K562 (cell line): ENCODE results near the gene HMCN2.

ENCODE experiments used
- BRD9 ChIP-seq: fragments of 450-650 bp; IDR thresholded peaks from 2 replicates; pipeline ENCODE4 v1.6.1; 2018; ENCODE audit warnings: low read depth; ENCODE audit not compliant: partially characterized antibody
- HDAC1 ChIP-seq, 2 experiments: fragments of 450-650 bp; IDR thresholded peaks; 2 replicates each; pipeline ENCODE4 v1.6.1; 2016 to 2017; ENCODE audit warnings: inconsistent platforms in 1 of 2, mild to moderate bottlenecking in 1 of 2, moderate library complexity in 1 of 2
- NCOA2 ChIP-seq, 2 experiments: fragments of 450-650 bp; IDR thresholded peaks; 2 replicates each; pipeline ENCODE4 v1.6.1; 2018; ENCODE audit warnings: mild to moderate bottlenecking in 2 of 2, moderate library complexity in 1 of 2; ENCODE audit not compliant: partially characterized antibody in 2 of 2
- POLR2AphosphoS5 ChIP-seq: IDR thresholded peaks from 2 replicates; pipeline ENCODE4 v1.6.1; 2011; ENCODE audit warnings: mild to moderate bottlenecking, low read depth, low read length, moderate library complexity; ENCODE audit not compliant: control insufficient read depth, insufficient read depth
- TF ChIP-seq, protein P1 (sequence below): fragments of 200-600 bp; sonication (generic); IDR thresholded peaks from one replicate; pipeline ENCODE4 v1.6.1; 2012; ENCODE audit warnings: mild to moderate bottlenecking, low read depth, low read length, inconsistent platforms

- no peak for TF ChIP-seq HDAC1 (IDR thresholded peaks at IDR 0.05)
- no peak for TF ChIP-seq NCOA2 (IDR thresholded peaks at IDR 0.05; ENCODE audit: partially characterized antibody in 2 of 2)
- no peak for TF ChIP-seq POLR2AphosphoS5
- TF ChIP-seq, protein P1, sequence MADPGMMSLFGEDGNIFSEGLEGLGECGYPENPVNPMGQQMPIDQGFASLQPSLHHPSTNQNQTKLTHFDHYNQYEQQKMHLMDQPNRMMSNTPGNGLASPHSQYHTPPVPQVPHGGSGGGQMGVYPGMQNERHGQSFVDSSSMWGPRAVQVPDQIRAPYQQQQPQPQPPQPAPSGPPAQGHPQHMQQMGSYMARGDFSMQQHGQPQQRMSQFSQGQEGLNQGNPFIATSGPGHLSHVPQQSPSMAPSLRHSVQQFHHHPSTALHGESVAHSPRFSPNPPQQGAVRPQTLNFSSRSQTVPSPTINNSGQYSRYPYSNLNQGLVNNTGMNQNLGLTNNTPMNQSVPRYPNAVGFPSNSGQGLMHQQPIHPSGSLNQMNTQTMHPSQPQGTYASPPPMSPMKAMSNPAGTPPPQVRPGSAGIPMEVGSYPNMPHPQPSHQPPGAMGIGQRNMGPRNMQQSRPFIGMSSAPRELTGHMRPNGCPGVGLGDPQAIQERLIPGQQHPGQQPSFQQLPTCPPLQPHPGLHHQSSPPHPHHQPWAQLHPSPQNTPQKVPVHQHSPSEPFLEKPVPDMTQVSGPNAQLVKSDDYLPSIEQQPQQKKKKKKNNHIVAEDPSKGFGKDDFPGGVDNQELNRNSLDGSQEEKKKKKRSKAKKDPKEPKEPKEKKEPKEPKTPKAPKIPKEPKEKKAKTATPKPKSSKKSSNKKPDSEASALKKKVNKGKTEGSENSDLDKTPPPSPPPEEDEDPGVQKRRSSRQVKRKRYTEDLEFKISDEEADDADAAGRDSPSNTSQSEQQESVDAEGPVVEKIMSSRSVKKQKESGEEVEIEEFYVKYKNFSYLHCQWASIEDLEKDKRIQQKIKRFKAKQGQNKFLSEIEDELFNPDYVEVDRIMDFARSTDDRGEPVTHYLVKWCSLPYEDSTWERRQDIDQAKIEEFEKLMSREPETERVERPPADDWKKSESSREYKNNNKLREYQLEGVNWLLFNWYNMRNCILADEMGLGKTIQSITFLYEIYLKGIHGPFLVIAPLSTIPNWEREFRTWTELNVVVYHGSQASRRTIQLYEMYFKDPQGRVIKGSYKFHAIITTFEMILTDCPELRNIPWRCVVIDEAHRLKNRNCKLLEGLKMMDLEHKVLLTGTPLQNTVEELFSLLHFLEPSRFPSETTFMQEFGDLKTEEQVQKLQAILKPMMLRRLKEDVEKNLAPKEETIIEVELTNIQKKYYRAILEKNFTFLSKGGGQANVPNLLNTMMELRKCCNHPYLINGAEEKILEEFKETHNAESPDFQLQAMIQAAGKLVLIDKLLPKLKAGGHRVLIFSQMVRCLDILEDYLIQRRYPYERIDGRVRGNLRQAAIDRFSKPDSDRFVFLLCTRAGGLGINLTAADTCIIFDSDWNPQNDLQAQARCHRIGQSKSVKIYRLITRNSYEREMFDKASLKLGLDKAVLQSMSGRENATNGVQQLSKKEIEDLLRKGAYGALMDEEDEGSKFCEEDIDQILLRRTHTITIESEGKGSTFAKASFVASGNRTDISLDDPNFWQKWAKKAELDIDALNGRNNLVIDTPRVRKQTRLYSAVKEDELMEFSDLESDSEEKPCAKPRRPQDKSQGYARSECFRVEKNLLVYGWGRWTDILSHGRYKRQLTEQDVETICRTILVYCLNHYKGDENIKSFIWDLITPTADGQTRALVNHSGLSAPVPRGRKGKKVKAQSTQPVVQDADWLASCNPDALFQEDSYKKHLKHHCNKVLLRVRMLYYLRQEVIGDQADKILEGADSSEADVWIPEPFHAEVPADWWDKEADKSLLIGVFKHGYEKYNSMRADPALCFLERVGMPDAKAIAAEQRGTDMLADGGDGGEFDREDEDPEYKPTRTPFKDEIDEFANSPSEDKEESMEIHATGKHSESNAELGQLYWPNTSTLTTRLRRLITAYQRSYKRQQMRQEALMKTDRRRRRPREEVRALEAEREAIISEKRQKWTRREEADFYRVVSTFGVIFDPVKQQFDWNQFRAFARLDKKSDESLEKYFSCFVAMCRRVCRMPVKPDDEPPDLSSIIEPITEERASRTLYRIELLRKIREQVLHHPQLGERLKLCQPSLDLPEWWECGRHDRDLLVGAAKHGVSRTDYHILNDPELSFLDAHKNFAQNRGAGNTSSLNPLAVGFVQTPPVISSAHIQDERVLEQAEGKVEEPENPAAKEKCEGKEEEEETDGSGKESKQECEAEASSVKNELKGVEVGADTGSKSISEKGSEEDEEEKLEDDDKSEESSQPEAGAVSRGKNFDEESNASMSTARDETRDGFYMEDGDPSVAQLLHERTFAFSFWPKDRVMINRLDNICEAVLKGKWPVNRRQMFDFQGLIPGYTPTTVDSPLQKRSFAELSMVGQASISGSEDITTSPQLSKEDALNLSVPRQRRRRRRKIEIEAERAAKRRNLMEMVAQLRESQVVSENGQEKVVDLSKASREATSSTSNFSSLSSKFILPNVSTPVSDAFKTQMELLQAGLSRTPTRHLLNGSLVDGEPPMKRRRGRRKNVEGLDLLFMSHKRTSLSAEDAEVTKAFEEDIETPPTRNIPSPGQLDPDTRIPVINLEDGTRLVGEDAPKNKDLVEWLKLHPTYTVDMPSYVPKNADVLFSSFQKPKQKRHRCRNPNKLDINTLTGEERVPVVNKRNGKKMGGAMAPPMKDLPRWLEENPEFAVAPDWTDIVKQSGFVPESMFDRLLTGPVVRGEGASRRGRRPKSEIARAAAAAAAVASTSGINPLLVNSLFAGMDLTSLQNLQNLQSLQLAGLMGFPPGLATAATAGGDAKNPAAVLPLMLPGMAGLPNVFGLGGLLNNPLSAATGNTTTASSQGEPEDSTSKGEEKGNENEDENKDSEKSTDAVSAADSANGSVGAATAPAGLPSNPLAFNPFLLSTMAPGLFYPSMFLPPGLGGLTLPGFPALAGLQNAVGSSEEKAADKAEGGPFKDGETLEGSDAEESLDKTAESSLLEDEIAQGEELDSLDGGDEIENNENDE, result no peak
- no peak for TF ChIP-seq BRD9
These were observed 71.8 kb downstream of the HMCN2 start for GRCh38 chr9:130337318-130337717.
